A673 (cell line): ENCODE measurements around the gene ADM5. TPM values are rescaled to one million over a fixed set of nuclear protein-coding genes. Genes with fewer than 3 reads are reported as not detected.

Source experiments
- BruUV-seq: library from RNA; stranded (reverse); fragments of 400-500 nt; replicated peaks from 2 replicates; lab custom pipeline; 2021; lab: Mats Ljungman, UMichigan
- CTCF ChIA-PET: fragments of 300-600 bp; sonication (Branson Sonifier 250); formaldehyde crosslinking; loops from one replicate; lab custom pipeline; 2022; ENCODE audit warnings: antibody characterized with exemption; lab: Charles Lee
- POLR2A ChIA-PET: fragments of 300-600 bp; sonication (Branson Sonifier 250); formaldehyde crosslinking; loops from one replicate; lab custom pipeline; 2022; ENCODE audit warnings: antibody characterized with exemption; ENCODE audit not compliant: low non-redundant PET; lab: Charles Lee
- DNase-seq: peaks from one replicate; pipeline ENCODE4 v3.0.0-alpha.2; 2015; ENCODE audit warnings: low spot score
- H3K27ac ChIP-seq: fragments of 200-600 bp; sonication (generic); 2 replicates; pipeline ENCODE4 v1.5.1; 2016; ENCODE audit warnings: mixed run types, low read depth, mild to moderate bottlenecking, mixed read lengths, antibody characterized with exemption, low read length; ENCODE audit not compliant: poor library complexity, severe bottlenecking
- H3K27me3 ChIP-seq: fragments of 200-600 bp; sonication (generic); replicated peaks from 2 replicates; pipeline ENCODE4 v1.6.1; 2017; ENCODE audit warnings: mixed run types, low read depth, mild to moderate bottlenecking, mixed read lengths, antibody characterized with exemption, low read length; ENCODE audit not compliant: insufficient read depth, poor library complexity
- H3K36me3 ChIP-seq: fragments of 200-600 bp; sonication (generic); 2 replicates; pipeline ENCODE4 v1.6.1; 2016; ENCODE audit warnings: mixed run types, mild to moderate bottlenecking, mixed read lengths, antibody characterized with exemption, low read length; ENCODE audit not compliant: insufficient read depth, poor library complexity, severe bottlenecking
- H3K4me1 ChIP-seq: fragments of 200-600 bp; sonication (generic); 2 replicates; pipeline ENCODE4 v1.6.1; 2017; ENCODE audit warnings: mixed run types, mild to moderate bottlenecking, mixed read lengths, antibody characterized with exemption, low read length; ENCODE audit not compliant: insufficient read depth, poor library complexity, severe bottlenecking
- H3K4me3 ChIP-seq: fragments of 200-600 bp; sonication (generic); 2 replicates; pipeline ENCODE4 v1.5.1; 2016; ENCODE audit warnings: low read depth, mixed run types, mild to moderate bottlenecking, mixed read lengths, low read length; ENCODE audit not compliant: poor library complexity, severe bottlenecking
- H3K9me3 ChIP-seq: fragments of 200-600 bp; sonication (generic); 2 replicates; pipeline ENCODE4 v1.6.1; 2016; ENCODE audit warnings: mixed run types, low read depth, mild to moderate bottlenecking, mixed read lengths, antibody characterized with exemption, low read length; ENCODE audit not compliant: poor library complexity, severe bottlenecking
- CTCF ChIP-seq: fragments of 300-800, 200-600 bp; sonication (generic); conservative IDR thresholded peaks from 2 replicates; pipeline ENCODE4 v1.5.1; 2017; ENCODE audit warnings: low read depth, mild to moderate bottlenecking, antibody characterized with exemption, low read length, moderate library complexity, mixed read lengths
- EZH2 ChIP-seq: fragments of 200-600 bp; sonication (generic); IDR thresholded peaks from 2 replicates; pipeline ENCODE4 v1.6.1; 2017; ENCODE audit warnings: borderline replicate concordance, low read depth, mild to moderate bottlenecking, mixed read lengths, antibody characterized with exemption, low read length; ENCODE audit not compliant: poor library complexity, severe bottlenecking
- intact Hi-C: fragments of 100-400 bp; cut with micrococcal nuclease; formaldehyde crosslinking; loops from one replicate; pipeline ENCODE4 v1.10.0; 2022; ENCODE audit not compliant: unreplicated experiment
- total RNA-seq: library from RNA; stranded (reverse); gene quantifications from 2 replicates; pipeline ENCODE4 v1.2.3, GENCODE V29; 2021

Gene ADM5
- total RNA-seq, 1 experiment from 2014 or later: 4.3 TPM

GRCh38 chr19:49665351-49666119, 23.9 kb upstream of the ADM5 start, which contains the start of the genes BCL2L12 and IRF3:
BCL2L12 (plus strand) TSS chr19:49665933; CDS start chr19:49666693, 760 bp downstream.
IRF3 (minus strand) TSS chr19:49665857; CDS start chr19:49664838, 1,019 bp downstream.
- BruUV-seq: no TSS peak
- CTCF ChIA-PET: no interaction called here
- Histone ChIP-seq H3K36me3 (peaks cover 34% of the 10 kb centered on the region), H3K9me3 (no peaks in the 10 kb centered on the region), H3K27me3 (no peaks in the 10 kb centered on the region), H3K27ac (peak within 1 kb of the TSS; percentile 83), H3K4me3 (peak within 1 kb of the TSS; percentile 86), H3K4me1 (peaks cover 17% of the 10 kb centered on the region)
- POLR2A ChIA-PET: no interaction called here
- TF ChIP-seq EZH2 (no peak), CTCF (no peak)
- intact Hi-C loops: no loop called here
- peak; percentile 97 for DNase-seq

GRCh38 chr19:49666120-49666444, 23.3 kb upstream of the ADM5 start:
- H3K27me3 ChIP-seq: no peaks in the 10 kb centered on the region
- no peaks in the 10 kb centered on the region for H3K9me3 ChIP-seq
- CTCF ChIA-PET: interaction anchor here (1.0 kb wide), 1 partner anchor 15 kb away, joined by 3 read pairs; no protein-coding TSS in a partner anchor
- H3K27ac ChIP-seq: peak overlapping the region; percentile 83
- TSS peak; percentile 78 for BruUV-seq
- peaks cover 33% of the 10 kb centered on the region for H3K36me3 ChIP-seq
- H3K4me1 ChIP-seq: peaks cover 17% of the 10 kb centered on the region
- DNase-seq: no peak
- peak overlapping the region; percentile 86 for H3K4me3 ChIP-seq
- intact Hi-C loops: no loop called here
- POLR2A ChIA-PET: no interaction called here
- TF ChIP-seq CTCF (no peak), EZH2 (no peak)

GRCh38 chr19:49667473-49667872, 21.9 kb upstream of the ADM5 start:
- POLR2A ChIA-PET: interaction anchor here (0.7 kb wide), 1 partner anchor 27 kb away, joined by 11 read pairs; no protein-coding TSS in a partner anchor
- CTCF ChIA-PET: interaction anchor here (0.7 kb wide), 1 partner anchor 245 kb away, joined by 3 read pairs; no protein-coding TSS in a partner anchor
- no TSS peak for BruUV-seq
- TF ChIP-seq EZH2 (no peak), CTCF (no peak)
- no peak for DNase-seq
- Histone ChIP-seq H3K4me3 (no peak overlapping the region), H3K36me3 (peaks cover 32% of the 10 kb centered on the region), H3K4me1 (peaks cover 23% of the 10 kb centered on the region), H3K27ac (no peak overlapping the region), H3K27me3 (no peaks in the 10 kb centered on the region), H3K9me3 (no peaks in the 10 kb centered on the region)
- intact Hi-C loops: no loop called here
